CD4-positive, alpha-beta T cell treated with Interleukin-12 subunit alpha and Interleukin-12 subunit beta, for 1 hour (primary cell): ENCODE data around the gene NME3.
"Not testable (repeated sequence)": the region's sequence is repeated elsewhere in the genome, so short reads cannot be mapped to it uniquely, and the experiment has no call there.

Experiments
- DNase-seq: peaks from one replicate; pipeline ENCODE4 v3.0.0-alpha.2; 2020

Gene NME3

GRCh38 chr16:1771188-1771863 is at the start of gene NME3:
Gene NME3, minus strand, starts transcription at chr16:1771543. Its CDS starts 9 bp downstream, at chr16:1771534.
- peak; percentile 77 for DNase-seq

GRCh38 chr16:1820946-1821290 is 49.6 kb upstream of the NME3 start:
- no peak for DNase-seq

DNA sequence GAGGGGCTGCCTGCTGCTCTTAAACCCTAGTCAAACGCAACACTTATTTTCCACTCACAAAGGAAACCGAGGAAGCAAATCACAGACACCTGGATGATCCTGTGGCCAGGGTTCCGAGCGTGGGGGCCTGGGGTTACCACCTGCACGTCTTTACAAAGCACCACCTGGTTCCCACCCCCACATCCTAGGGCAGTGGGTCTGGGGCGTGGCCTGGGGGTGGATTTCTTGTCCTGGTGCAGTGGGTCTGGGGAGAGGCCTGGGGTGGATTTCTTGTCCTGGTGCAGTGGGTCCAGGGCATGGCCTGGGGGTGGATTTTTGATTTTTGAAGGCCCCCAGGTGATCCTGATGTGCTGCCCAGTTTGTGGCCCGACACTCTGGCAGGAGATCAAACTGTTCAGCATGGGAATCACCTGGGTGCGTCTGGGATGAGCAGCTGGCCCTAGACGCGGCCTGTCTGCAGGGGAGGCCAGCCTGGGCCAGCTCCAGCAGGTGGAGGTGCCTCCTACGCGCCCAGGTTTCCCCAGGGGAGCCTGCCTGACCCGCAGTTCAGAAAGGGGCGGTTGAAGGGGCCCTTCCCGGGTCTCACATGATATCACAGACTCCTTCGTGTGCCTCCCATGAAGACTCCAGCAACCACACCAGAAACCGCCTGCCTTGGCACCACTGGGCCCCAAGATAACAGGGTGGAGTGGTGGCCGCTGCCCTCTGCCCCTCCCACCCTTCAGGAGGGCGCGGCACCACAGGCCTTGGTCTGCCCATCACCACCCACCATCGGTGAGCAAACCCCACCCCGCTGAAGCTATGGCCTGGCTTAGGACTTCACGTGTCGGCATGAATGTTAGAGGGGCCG is 49.0 kb upstream of the NME3 start:
- no peak for DNase-seq

GRCh38 chr16:1819611-1820010 is 48.3 kb upstream of the NME3 start:
- no peak for DNase-seq

- no peak for DNase-seq
Measured at GRCh38 chr16:1818873-1819525, 47.7 kb upstream of the NME3 start.

DNA sequence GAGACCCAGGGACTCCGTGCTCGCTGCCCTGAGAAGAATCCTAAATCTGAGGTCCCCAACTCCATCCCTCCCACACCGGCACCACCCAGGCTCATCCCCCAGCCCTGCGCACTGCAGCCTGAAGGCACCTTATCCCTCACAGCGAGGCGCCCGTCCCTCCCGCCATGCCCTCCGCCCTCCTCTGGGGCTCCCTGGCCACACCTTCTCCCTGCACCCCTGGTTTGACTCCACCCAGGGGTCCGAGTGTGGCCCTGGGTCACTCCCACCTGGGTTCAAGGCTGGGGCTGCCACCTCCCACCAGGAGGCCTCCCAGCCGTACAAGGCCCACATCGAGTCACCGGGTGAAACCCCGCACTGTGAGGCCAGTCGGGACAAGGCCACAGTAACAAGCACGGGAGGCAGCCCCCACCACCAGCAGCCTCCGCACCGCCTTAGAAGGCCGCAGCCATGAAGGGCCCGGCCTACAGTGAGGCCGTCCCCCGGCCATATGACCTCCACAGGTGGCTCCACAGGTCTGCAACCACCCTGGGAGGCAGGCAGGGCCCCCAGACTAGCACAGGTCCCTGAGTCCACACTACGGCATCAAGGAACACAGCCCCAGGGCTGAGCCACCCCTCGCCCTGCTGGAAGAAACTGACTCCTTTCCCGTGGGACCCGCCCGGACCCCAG is 47.0 kb upstream of the NME3 start:
- no peak for DNase-seq

DNA sequence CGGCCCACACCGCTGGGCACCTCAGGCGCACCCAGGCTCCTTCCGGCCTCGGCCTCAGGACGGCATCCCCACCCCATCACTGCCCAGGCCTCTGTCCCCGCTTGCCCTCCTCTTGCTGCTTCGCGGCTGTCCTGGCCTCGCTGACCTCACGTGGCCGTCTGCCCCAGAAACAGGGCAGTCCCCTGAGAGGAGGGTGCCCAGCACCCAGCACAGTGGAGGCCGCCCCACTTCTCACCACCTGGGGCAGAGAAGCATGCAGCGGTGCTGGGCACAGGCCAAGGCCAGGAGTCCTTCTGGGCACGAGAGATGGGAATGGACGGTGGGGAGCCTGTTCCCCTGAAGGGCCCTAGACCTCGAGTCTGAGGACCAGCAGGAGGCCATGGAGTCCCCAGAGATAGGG is 46.4 kb upstream of the NME3 start:
- DNase-seq = no peak

GRCh38 chr16:1817276-1817589 is 45.9 kb upstream of the NME3 start:
- no peak for DNase-seq

GRCh38 chr16:1816396-1817275 is 45.3 kb upstream of the NME3 start:
- DNase-seq = no peak

GRCh38 chr16:1815461-1815860 is 44.1 kb upstream of the NME3 start:
- no peak for DNase-seq

- DNase-seq = peak; percentile 44
Measured at GRCh38 chr16:1812732-1813163, 41.4 kb upstream of the NME3 start.

- no peak for DNase-seq
Measured at GRCh38 chr16:1810536-1810935, 39.2 kb upstream of the NME3 start.

GRCh38 chr16:1810106-1810505 is 38.8 kb upstream of the NME3 start:
- no peak for DNase-seq

- DNase-seq = no peak
Measured at GRCh38 chr16:1809281-1809801, 38.0 kb upstream of the NME3 start.

- DNase-seq = no peak
Measured at GRCh38 chr16:1808691-1809090, 37.3 kb upstream of the NME3 start.

DNA sequence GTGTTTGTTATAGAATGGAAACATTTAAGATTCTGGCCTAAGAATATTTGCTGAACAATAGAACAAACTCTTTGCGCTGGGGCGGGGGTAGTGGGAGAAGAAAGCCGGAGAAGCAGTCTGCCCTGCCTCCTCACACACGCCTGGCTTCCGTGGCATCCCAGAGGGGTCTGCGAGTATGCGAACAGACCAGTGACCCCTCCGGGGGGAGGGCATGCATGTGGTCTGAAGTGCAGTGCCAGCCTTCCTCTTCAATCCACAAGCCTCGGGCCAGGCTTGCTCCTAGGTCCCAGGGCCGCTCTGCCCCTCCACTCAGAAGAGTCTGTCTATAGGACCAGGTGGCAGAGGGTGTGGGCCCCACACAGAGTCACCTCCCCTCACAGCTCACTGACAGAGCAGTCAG is 36.3 kb upstream of the NME3 start:
- DNase-seq = no peak

DNA sequence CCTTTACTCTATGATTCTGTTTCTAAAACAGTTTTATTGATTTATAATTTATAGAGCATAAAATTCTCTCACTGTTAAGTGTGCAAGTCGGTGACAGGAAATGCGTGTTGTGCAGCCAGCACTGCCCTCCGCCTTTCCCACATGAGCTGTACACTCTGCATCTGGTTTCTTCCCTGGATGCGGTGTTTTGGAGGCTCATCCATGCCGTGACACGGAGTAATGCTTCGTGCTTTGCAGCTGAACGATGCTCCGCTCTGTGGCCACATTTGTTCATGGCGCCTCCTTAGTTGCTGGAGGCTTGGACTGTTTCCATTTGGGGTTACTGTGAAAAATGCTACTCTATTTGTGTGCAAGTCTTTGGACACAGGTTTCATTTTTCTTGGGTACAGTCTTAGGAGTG is 29.4 kb upstream of the NME3 start:
- DNase-seq = no peak

- DNase-seq = not testable (repeated sequence)
Measured at GRCh38 chr16:1799263-1799662, 27.9 kb upstream of the NME3 start.

DNA sequence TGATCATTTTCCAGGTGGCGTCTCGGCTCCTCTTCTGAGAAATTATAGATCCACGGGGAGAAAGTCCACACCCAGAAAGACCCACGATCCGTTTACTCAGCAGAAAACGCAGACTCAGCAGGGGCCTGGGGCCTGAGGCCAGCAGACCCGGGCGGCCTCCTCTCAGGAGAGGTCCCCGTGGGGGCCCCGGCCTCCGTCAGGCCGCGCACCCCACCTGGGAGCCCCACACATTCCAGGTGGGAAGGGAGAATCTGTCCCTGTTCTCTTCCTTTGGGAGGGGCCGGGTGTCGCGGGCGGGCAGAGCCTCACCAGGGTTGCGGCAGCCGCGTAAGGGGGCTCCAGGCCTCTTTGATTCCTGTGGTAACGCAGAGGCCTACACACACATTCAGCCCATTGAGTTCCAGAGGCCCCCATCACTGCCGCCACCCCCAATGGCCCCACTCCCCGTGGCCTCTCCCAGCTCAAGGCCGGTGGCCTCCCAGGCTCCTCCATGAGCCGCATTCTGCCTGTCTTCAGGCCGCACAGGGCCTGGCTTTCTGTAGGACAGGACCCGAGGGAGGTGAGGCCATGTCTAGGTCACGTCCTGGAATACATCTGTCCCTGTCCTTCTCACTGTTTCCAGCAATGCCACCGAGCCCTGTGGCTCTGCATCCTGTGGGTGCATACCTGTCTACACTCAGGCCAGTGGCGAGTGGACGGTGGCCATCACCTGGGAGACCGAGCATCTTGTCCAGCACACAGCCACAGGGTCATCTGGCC is 23.7 kb upstream of the NME3 start:
- no peak for DNase-seq

GRCh38 chr16:1794221-1794871 is 23.0 kb upstream of the NME3 start:
- DNase-seq = no peak
